ENCODE results near the gene IQGAP3.

GRCh38 chr1:156528875-156529425, 43.4 kb downstream of the IQGAP3 start:
- TF ChIP-seq CTCF (IDR thresholded peaks at IDR 0.05) (no peak), POLR2A (IDR thresholded peaks at IDR 0.05) (no peak)

Data from esophagus squamous epithelium (tissue), 4 donors.